ENCODE measurements around the gene RPUSD4. TPM values are rescaled to one million over a fixed set of nuclear protein-coding genes. Genes with fewer than 3 reads are reported as not detected.

Gene RPUSD4
- total RNA-seq, 2 experiments from 2014 or later: 29.1 to 36.2 TPM

- no peak overlapping the region for H3K4me3 ChIP-seq (ENCODE audit: low read depth, low read length, poor library complexity, severe bottlenecking)
- DNase-seq (ENCODE audit: low spot score): no peak
- no peak for TF ChIP-seq CTCF (conservative IDR thresholded peaks at IDR 0.05; ENCODE audit: low read length)
- no peak for TF ChIP-seq EZH2phosphoT487 (IDR thresholded peaks at IDR 0.05; ENCODE audit: borderline replicate concordance, low read depth, low read length)
- H3K79me2 ChIP-seq (ENCODE audit: insufficient read depth, low read depth, low read length): peaks cover 4% of the 10 kb centered on the region; the same call in 1 of the 2 replicates
- H3K36me3 ChIP-seq (ENCODE audit: insufficient read depth, low read length): peaks cover 47% of the 10 kb centered on the region
- H4K20me1 ChIP-seq (ENCODE audit: insufficient read depth, low read length): no peaks in the 10 kb centered on the region
- CTCF ChIA-PET (ENCODE audit: unreplicated experiment): no interaction called here
- H3K9me2 ChIP-seq (ENCODE audit: insufficient read depth, low read length): no peaks in the 10 kb centered on the region
- BruUV-seq (replicated peaks): no TSS peak
- H3K27ac ChIP-seq (ENCODE audit: low read depth, low read length, poor library complexity, severe bottlenecking): no peak overlapping the region
- no peak overlapping the region for H3K4me2 ChIP-seq (ENCODE audit: low read length)
- H3K9me3 ChIP-seq (ENCODE audit: low read length): peaks cover 31% of the 10 kb centered on the region
- intact Hi-C loops (cut with micrococcal nuclease; ENCODE audit: unreplicated experiment): no loop called here
- no peaks in the 10 kb centered on the region for H3K4me1 ChIP-seq (ENCODE audit: insufficient read depth, low read length, poor library complexity, severe bottlenecking)
- POLR2A ChIA-PET: interaction anchor here (1.1 kb wide), 1 partner anchor 11 kb away, joined by 3 read pairs; no protein-coding TSS in a partner anchor
- no peak overlapping the region for H2AFZ ChIP-seq (ENCODE audit: low read length)
Measured at GRCh38 chr11:126229858-126230540, 18.5 kb upstream of the RPUSD4 start.

GRCh38 chr11:126226334-126227084 is 15.1 kb upstream of the RPUSD4 start:
- peaks cover 47% of the 10 kb centered on the region for H3K36me3 ChIP-seq (ENCODE audit: insufficient read depth, low read length)
- H3K27ac ChIP-seq (ENCODE audit: low read depth, low read length, poor library complexity, severe bottlenecking): no peak overlapping the region
- POLR2A ChIA-PET: interaction anchor here (0.6 to 0.7 kb wide), 3 partner anchors 346 to 1905 kb away, joined by 3 to 4 read pairs (median 3); no protein-coding TSS in a partner anchor
- no peak overlapping the region for H2AFZ ChIP-seq (ENCODE audit: low read length)
- TF ChIP-seq CTCF (conservative IDR thresholded peaks at IDR 0.05; ENCODE audit: low read length) (no peak), EZH2phosphoT487 (IDR thresholded peaks at IDR 0.05; ENCODE audit: borderline replicate concordance, low read depth, low read length) (no peak)
- CTCF ChIA-PET (ENCODE audit: unreplicated experiment): no interaction called here
- no peak overlapping the region for H3K4me3 ChIP-seq (ENCODE audit: low read depth, low read length, poor library complexity, severe bottlenecking)
- BruUV-seq (replicated peaks): no TSS peak
- peaks cover 29% of the 10 kb centered on the region; the same call in 1 of the 2 replicates for H3K79me2 ChIP-seq (ENCODE audit: insufficient read depth, low read depth, low read length)
- peak; percentile 7 for DNase-seq (ENCODE audit: low spot score)
- H3K9me2 ChIP-seq (ENCODE audit: insufficient read depth, low read length): no peaks in the 10 kb centered on the region
- H3K4me1 ChIP-seq (ENCODE audit: insufficient read depth, low read length, poor library complexity, severe bottlenecking): no peaks in the 10 kb centered on the region
- intact Hi-C loops (cut with micrococcal nuclease; ENCODE audit: unreplicated experiment): no loop called here
- peaks cover 55% of the 10 kb centered on the region for H3K9me3 ChIP-seq (ENCODE audit: low read length)
- no peak overlapping the region for H3K4me2 ChIP-seq (ENCODE audit: low read length)
- H4K20me1 ChIP-seq (ENCODE audit: insufficient read depth, low read length): no peaks in the 10 kb centered on the region
